HG03108 (cell line): Measurements from ENCODE around the gene ABLIM1.

Experiments used
- ATAC-seq: cut with Tn5 transposase; IDR thresholded peaks from one replicate; pipeline ENCODE4 v1.9.1; 2021; ENCODE audit warnings: moderate library complexity; ENCODE audit not compliant: unreplicated experiment

ABLIM1 gene

DNA sequence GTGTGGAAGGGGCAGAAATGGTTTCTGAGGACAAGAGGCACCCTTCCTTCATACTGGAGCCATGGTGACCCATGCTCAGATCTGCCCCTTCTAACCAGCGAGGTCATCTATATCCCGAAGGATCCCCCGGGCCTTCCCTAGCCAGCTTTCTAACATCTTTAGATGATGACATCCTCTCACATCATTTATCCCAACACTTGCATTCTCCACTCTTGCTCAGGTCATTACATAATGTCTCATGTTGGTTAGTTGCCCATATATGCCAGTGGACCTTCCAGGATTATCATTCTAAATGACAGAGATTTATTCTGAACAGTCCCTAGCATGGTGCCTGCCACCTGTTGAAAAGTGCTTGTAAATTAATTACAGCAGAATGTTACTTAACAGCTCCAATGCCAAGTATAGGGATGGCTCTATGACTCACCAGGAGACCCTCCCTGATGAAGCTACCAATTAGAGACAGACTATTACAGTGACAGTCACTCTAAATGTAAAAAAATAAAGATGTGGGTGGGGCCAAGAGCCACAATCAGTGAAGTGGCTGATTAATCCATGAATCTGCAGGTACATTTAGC is 22.6 kb upstream of the ABLIM1 start:
- no peak for ATAC-seq

DNA sequence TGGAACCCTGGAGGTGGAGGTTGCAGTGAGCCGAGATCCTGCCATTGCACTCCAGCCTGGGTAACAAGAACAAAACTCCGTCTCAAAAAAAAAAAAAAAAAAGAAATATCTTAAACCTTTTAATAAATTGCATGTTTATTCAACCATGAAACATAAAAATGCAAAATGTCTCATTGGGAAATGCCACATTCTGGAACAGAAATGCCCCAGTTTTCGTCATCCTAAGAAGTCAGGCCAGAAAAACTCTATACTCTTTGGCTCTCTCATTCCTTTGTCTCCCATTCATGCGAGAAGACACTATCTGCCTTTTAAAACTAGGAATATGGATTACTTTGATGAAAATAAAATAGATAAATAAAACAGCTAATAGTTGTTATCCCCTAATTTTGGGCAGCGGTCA is 21.5 kb upstream of the ABLIM1 start:
- ATAC-seq = no peak

DNA sequence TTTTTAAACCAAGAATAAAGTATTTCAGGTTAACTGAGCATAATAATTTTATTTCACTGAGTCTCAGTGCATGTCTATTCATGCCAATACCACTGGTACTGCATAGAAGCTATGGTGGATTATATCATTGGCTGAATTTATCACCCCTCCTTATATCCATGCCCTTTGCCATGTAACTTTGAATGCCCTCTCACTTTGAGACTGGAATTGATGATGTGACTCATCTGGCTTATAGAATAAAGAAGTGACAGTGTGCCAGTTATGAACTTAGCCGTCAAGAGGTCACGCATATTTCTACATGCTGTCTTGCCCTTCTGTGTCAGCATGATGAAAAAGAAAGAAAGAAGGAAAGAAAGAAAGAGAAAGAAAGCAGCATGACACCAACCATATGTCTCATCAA is 20.7 kb upstream of the ABLIM1 start:
- no peak for ATAC-seq

DNA sequence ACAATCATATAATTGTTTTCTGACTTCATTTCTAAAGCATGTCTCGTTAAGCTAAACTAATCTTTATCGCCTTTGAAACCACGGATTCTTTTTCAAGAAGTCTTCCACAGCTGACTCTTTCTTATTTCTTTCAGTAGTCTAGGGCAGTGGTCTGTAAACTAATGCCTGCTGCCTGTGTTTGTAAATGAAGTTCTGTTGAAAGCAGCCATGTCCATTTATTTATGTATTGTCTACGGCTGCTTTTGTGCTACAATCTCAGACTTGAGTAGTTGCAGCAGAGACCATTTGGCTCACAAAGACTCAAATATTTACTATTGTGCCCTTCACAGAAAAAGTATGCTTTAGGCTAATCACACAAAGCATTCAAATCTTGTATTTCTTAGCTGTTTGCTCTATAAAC is 20.3 kb upstream of the ABLIM1 start:
- no peak for ATAC-seq

DNA sequence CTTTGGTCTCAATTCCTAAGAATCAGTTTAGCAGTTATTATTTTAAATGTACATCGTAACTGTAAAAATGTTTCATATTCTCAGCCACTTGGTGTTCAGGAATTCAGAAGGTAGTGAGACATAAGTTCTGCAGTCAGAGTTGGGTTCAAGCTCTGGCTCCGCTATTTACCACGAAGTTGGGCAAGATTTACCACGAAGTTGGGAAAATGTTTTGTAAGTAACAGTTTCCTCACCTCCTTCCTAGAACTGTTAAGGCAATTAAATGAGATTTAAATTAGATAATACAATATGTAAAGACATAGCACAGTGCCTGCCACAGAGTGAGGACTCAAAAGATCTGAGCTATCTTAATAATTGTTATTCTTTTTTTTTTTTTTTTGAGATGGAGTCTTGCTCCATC is 16.3 kb upstream of the ABLIM1 start:
- no peak for ATAC-seq

DNA sequence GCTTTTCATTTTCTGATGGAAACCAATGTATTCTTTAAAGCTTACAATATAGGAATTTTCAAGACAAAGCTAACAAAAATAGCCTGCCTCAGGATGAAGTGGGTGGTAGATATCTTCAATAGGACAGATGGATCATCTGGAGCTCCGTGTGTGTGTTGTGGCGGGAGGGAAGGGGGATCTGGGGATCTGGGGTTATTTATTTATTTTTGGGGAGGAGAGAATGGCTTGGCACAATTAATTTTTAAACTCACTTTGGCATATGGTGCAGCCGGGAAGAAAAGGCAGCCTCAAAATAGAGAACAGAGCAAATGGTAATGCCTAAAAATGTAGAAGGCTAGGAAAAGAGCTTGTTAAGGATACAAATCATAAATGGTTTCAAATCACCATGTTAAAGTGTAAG is 11.6 kb upstream of the ABLIM1 start:
- ATAC-seq = no peak

DNA sequence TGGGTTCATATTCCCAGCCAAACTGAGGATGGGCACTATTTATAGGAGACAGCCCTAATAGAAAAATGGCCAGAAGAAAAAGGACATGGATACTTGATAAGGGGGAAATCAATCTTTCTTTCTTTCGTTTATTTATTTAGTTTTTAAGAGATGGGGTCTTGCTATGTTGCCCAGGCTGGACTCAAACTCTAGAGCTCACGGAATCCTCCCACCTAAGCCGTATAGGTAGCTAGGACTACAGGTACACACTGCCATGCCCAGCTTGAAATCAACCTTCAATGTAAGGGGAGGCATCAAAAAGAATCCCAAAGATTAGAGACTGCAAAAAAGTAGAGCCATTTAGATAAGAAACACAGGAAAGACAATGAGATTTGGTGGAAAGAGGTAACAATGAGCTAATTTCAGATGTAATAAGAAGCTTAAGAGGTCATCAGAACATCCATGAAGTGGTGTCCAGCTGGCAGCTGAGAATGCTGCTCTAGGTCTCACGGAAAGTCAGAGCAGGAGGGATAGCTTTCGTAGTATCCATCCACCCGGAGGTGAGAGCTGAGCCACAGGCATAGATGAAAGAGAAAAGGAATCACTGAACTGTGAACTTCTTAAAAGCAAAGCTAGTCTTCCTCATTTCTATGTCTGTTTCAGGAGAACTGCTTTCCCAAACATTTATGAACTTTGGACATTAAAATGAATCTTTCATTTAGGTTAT is 10.5 kb upstream of the ABLIM1 start:
- ATAC-seq = no peak

DNA sequence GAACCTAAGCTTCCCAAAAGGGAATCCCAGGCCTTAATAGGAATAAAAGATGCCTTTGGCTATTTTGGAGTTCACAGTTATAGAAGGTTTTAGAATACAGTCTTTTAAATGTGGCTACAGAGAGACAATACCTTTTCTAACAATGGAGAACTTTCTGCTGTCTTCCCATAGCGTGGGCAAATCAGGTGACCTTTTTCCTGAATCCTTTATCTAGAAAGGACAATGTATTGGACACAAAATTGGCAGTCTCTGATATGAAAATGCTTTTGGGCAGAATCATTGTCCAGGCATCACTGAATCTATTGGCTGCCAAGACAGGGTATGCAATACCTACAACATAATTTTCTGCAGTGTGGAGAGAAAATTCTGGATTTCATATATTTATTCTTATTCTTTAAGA is 7.8 kb upstream of the ABLIM1 start:
- no peak for ATAC-seq

DNA sequence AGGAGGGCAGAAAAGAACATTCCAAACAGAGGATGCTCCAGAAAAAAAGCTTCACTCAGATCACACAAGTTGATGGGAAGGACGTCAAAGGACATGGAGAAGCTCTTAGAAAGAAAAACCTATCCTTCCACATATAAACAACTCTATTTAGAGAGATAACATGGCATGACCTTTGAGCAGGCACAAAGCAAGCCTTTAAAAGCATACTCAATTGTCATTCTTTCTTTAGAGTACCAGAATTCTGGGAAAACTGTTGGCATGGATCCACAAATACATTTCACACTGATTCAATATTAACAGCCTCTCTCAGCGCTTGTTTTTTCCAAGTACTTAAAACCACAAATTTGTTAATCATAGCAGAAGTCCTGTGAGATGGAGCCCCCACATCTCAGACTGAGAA is 7.3 kb upstream of the ABLIM1 start:
- ATAC-seq = no peak

DNA sequence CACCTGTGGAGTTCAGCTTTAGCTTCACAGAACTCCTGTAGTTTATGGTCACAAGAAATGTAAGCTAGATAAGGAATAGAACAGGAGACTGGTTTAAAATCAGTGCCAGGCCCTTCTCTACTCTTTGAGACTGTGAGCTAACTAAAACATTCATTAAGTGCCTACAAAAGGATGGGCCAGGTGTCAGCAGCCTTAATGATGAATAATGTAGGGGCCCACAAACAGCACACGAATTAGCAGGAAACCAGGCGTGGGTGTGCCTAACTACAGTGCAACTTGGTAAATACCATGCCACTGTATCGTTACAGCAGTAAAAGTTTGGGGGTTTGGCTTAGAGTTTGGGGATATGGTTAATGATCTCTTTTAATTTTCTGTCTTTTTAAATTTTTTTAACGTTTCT is 6.1 kb upstream of the ABLIM1 start:
- no peak for ATAC-seq

DNA sequence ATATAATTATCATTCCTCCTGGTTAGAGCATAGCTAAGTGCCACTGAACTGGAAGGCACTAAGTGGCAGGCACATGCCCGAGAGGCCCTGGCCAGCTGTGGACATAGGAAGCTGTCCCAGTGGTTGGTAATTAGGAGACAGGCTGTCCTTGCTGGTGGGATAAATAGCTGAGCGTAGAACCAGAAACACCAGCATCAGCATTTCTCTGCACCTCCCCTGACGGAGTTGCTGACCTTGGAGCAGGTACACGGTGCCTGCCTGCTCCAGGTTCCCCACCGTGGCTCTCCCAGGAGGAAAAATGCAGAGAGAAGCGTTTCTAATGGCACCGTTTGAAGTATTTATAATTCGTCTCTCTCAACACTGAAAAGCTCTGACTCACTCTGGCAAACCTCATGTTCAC is 5.6 kb upstream of the ABLIM1 start:
- ATAC-seq = no peak

DNA sequence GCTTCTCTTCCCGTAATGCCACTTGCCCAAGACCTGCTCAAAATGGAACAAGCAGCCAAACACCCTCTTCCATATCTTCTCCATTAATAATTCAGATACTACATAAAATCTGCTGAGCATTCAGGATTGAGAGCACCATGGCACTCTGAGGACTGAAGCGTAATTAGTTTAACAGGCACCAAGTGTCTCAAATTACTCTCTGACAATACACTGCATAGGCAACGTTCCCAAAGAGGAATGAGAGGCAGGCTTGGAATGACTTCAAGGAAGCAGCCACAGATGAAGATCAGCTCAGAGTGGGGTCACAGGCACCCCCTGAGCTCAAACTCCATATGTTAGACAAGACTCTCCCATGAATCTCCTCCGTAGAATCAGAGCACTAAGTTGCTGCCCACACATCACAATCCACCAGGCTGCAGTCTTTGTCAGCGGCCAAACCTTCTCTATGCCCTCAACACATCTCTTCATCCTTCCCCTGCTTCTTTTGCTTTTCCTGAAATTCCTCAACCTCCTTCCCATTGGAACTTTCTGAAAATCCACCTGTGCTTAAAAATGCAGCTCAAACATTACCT is 4.7 kb upstream of the ABLIM1 start:
- ATAC-seq = no peak

DNA sequence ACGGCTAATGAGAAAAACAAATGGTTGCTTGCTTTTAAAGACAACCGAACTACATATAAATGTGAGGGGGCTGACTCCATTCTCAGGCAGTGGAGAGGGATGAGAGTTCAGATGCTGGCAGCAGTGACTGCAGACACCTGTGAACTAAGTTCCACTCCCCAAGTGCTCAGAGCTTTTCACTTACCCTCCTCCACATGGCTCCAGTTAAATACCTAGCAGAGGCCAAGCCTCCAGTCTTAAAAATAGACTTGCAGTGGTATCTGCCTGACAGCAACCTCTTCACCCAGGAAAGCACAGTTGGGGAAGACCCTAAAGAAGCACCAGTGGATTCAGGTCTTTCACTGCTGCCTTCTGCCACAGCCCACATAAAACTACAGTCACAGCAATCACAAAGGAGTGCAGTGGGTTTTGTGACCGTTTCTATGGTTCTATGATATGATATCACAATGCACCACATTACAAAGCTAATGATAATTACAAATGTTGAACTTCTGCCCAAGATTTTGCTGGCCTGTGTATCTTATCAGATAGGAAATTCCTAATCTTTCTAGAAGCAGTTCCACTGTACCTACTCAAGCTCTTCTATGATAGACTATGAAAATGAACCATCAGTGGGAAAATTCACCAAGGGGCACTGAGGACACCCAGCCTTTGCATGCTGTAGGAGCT is 3.3 kb upstream of the ABLIM1 start:
- ATAC-seq = no peak

DNA sequence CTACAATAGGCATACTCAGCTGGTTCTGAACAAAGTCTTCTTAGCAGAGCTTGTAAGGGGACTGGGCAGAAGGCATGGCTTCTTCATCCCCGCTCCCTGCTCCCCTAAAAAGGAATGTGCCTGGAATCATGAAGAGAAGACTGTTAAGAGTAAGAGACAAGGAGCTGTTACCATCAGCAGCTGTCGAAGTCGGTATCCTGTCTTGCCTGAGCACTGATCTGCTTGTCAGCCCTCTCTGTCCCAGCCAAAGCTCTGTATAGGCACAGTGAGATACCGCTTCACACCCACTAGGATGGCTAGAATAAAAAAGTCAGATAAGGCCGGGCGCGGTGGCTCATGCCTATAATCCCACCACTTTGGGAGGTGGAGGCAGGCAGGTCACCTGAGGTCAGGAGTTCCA is 2.4 kb downstream of the ABLIM1 start:
- ATAC-seq = no peak

DNA sequence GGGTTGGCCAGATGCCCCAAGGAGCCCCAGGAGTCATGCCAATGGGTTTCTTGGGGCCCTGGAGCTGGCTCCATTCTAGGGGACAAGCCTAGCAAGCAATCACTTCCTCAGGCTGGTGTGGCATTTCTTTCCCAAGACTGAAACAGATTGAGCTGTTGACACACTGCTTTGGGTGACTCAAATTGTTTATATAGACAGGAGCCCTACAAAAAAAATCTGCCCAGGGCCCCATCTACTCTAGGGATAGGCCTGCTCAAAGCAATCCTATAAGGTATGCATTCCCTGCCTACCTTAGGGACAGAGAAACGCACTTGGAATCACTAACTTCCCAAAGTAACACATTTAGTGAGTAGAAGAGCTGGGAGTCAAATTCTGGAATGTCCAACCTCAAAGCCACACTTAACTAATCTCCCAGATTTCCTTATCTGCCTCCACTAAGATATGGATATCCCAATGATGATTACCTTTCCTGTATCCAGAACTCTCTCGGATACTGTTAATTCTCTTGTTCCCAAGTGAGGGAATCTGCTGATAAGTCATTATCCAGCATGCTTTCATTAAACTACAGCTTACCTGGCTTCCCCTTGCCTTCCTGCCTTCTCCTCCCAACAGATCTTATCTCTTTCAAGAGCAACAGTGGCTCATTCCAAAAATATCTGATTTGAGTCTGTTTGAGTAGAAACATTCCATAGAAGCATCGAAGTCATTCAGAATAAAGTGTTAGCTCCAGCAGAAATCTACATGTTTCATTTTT is 3.1 kb downstream of the ABLIM1 start:
- no peak for ATAC-seq

DNA sequence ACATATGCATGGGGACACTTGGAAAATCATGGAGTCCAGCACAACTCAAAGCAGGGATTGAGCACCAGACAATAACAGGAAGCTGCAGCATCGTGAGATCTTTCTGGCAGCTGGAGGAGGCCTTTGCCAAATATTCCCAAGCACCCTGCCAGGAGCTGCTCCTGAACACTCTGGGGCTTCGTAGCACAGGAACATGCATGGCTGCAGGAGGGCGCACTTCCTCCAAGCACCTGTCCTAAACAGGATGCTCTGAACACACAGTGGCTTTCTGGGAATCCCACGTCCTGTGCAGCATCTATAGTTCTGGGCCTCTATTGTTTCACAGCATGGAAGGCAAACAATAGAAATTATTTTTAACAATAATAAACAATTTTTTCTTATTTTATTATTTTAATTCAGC is 4.1 kb downstream of the ABLIM1 start:
- ATAC-seq = no peak

DNA sequence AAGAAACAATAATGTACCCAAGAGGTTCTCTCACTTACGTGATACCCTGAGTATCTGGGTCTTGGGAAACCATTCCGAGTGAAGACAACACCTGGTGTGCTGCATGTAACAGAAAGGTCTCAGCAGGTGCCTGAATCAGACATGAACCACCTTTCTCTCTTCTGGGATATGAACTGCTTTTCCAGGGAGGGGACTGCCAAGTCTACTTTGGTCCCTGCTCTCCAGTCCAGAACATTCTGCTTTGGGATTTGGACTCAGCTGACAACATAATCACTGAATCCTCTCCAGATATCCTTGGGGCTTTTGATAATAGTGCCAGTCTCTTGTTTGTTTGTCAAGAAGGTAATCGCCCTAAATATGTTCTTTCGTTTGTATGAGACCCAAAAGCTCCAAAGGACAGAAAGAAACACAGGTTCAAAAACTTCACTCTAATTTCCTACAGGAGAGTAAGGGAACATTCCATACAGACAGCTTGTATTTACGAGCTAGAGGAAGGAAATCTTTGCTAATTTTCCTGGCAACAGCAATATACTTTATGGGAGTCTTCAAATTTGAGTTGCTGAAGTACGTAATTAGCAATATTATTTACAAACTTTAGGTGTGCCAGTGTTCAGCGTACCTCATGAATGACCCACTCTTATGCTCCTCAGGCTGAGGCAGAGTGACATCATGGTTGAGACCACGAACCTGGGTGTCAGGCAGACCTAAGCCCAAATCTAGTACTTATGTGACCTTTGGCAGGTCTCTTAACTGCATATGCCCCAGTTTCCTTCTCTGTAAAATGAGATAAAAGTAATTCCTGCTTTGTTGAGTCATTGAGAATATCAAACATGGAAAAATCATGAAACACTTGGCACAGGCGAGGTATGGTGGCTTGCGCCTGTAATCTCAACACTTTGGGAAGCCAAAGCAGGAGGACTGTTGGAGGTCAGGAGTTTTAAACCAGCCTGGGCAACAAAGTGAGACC is 5.4 kb downstream of the ABLIM1 start:
- ATAC-seq = no peak

DNA sequence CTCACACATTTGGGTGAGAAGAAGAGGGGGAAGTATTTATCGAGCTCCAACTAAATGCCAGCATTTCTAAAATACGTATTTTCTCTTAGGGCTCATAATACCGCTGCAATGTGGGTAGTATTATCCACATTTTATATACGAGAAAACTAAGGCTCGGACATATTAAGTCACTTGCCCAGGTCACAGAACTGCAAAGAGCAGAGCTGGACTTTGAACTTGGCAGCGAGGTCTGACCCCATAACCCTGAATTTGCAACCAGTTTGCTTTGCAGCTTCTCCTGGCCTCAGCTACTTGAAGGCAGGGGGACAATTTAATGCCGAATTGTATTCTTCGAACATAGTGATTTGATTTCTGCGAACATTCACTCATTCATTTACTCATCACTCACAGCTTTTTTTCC is 7.2 kb downstream of the ABLIM1 start:
- ATAC-seq = no peak

DNA sequence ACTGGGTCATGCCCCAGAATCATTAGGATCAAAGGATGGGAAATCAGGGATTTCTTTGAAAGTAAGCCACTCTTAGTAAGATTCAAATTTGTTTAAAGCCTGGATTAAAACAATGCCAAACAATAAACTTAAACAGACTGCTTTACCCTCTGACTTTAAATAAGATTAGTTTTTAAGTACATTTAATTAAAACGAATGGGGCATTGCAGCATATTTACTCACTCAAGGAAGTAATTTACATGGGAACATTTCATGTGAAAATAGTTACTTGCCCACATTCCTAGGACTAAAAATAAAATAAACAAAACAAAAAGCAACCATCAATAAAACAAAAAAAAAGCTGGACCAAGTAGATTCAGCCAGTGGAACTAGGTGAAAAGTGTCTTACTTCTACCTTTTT is 7.8 kb downstream of the ABLIM1 start:
- ATAC-seq = no peak

DNA sequence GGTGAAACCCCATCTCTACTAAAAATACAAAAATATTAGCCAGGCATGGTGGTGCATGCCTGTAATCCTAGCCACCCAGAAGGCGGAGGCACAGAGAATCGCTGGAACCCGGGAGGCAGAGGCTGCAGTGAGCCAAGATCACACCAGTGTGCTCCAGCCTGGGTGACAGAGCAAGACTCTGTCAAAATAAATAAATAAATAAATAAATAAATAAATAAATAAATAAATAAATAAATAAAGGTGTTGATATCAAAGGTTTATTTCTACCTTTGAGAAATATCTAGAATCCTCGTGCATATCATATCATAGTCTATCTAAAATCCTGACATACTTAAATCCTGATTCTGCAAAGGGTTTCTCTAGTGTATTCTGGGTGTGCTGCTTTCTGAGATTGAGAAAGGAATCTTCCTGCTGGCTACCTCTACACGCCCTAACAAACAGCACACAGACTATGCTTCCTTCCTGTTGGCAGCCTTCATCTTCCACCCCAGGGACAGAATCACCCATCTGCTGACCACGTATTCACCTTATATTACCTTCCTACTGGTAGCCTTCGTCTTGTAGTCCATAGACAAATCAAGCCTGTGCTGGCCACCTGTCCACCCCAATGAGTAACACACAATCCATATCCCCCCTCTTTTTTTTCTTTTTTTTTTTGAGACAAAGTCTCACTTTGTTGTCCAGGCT is 8.7 kb downstream of the ABLIM1 start:
- ATAC-seq = no peak
